Transverse colon (tissue), 4 donors: ENCODE measurements around the gene AACS.

ENCODE experiments used
- CTCF ChIP-seq, 5 experiments: fragments of 200-600 bp in 3 of 5; fragments of 450-650 bp in 2 of 5; sonication (generic) in 3 of 5; IDR thresholded peaks; 1 replicate in 2 of 5; 2 replicates in 3 of 5; pipeline ENCODE4 v1.5.1; 2016 to 2017; ENCODE audit warnings: antibody characterized with exemption in 5 of 5, inconsistent platforms in 3 of 5, mild to moderate bottlenecking in 2 of 5, moderate library complexity in 1 of 5
- EP300 ChIP-seq: sonication (generic); formaldehyde crosslinking; IDR thresholded peaks from one replicate; pipeline ENCODE4 v1.6.1; 2017; ENCODE audit warnings: antibody characterized with exemption, low read depth
- POLR2A ChIP-seq: fragments of 450-650 bp; IDR thresholded peaks from one replicate; pipeline ENCODE4 v1.6.1; 2016; ENCODE audit warnings: antibody characterized with exemption, mild to moderate bottlenecking, moderate library complexity
- POLR2AphosphoS5 ChIP-seq, 3 donors: sonication (generic); formaldehyde crosslinking; IDR thresholded peaks; one replicate each; pipeline ENCODE4 v1.6.1; 2016; ENCODE audit warnings: antibody characterized with exemption in 3 of 3

- TF ChIP-seq CTCF (IDR thresholded peaks at IDR 0.05) (no peak), EP300 (no peak), POLR2A (no peak), POLR2AphosphoS5 (IDR thresholded peaks at IDR 0.05) (no peak)
Observed at GRCh38 chr12:125137766-125138344, 72.6 kb downstream of the AACS start.
